K562 (cell line): ENCODE results near the gene RAI1. TPM values are rescaled to one million over a fixed set of nuclear protein-coding genes. Genes with fewer than 3 reads are reported as not detected.

ENCODE experiments used
- ATF1 ChIP-seq, 2 experiments: fragments of 450-650 bp in 1 of 2; IDR thresholded peaks; 2 replicates each; pipeline ENCODE4 v1.6.1; 2016; ENCODE audit warnings: missing compliant biosample characterization in 1 of 2, missing genetic modification characterization in 1 of 2
- CHD1 ChIP-seq: fragments of 200-600 bp; sonication (generic); IDR thresholded peaks from one replicate; pipeline ENCODE4 v1.6.1; 2012; ENCODE audit warnings: mild to moderate bottlenecking, moderate library complexity, low read length, inconsistent platforms
- L3MBTL2 ChIP-seq: fragments of 450-650 bp; IDR thresholded peaks from 2 replicates; pipeline ENCODE4 v1.6.1; 2016; ENCODE audit warnings: mild to moderate bottlenecking, moderate library complexity
- TCF7 ChIP-seq: sonication (generic); IDR thresholded peaks from 2 replicates; pipeline ENCODE4 v1.6.1; 2016; ENCODE audit warnings: antibody characterized with exemption, borderline replicate concordance
- ZFP91 ChIP-seq: sonication (generic); formaldehyde crosslinking; IDR thresholded peaks from 2 replicates; pipeline ENCODE4 v1.8.0; 2022; ENCODE audit warnings: mild to moderate bottlenecking, missing genetic modification reagents
- ZNF224 ChIP-seq: sonication (generic); formaldehyde crosslinking; IDR thresholded peaks from 2 replicates; pipeline ENCODE4 v1.8.0; 2022; ENCODE audit warnings: mild to moderate bottlenecking, missing genetic modification reagents
- ZNF311 ChIP-seq: fragments of 250-450 bp; sonication (Bioruptor Pico); IDR thresholded peaks from 2 replicates; pipeline ENCODE4 v1.4.0; 2020; ENCODE audit warnings: mild to moderate bottlenecking, moderate library complexity
- ZSCAN29 ChIP-seq: fragments of 450-650 bp; IDR thresholded peaks from 2 replicates; pipeline ENCODE4 v1.6.1; 2017
- polyA plus RNA-seq, 8 experiments: library from polyadenylated mRNA; depleted of rRNA in 4 of 8; stranded (reverse) in 5 of 8; unstranded in 3 of 8; fragments of >200 nt; fragmentation: Nextera tagmentation in 2 of 8; fragmentation: Illumina TruSeq in 1 of 8; extraction: Ambion mirVana in 2 of 8; extraction: Trizol in 1 of 8; gene quantifications; 2 replicates each; pipeline versions ENCODE4 v1.2.1 to v1.2.3, GENCODE V29; 2011 to 2014; ENCODE audit warnings: inconsistent platforms in 1 of 8, missing spikeins in 1 of 8
- total RNA-seq, 7 experiments: library from RNA; depleted of rRNA in 6 of 7; stranded (reverse); fragments of >200 nt in 6 of 7; fragmentation: Illumina TruSeq in 2 of 7; extraction: Trizol in 2 of 7; gene quantifications; 2 replicates each; pipeline versions ENCODE4 v1.2.1 to v1.2.3, GENCODE V29; 2011 to 2021; ENCODE audit warnings: low replicate concordance in 1 of 7
- TF ChIP-seq, protein P1 (sequence below): sonication (generic); formaldehyde crosslinking; IDR thresholded peaks from 2 replicates; pipeline ENCODE4 v1.8.1; 2023; ENCODE audit warnings: missing genetic modification reagents, mild to moderate bottlenecking, borderline replicate concordance
- TF ChIP-seq, protein P2 (sequence below), 3 experiments: fragments of 200-800 bp in 1 of 3; fragments of 250-450 bp in 1 of 3; fragments of 450-650 bp in 1 of 3; sonication (Bioruptor Pico) in 1 of 3; sonication (Bioruptor generic) in 1 of 3; formaldehyde crosslinking in 1 of 3; IDR thresholded peaks; 2 replicates each; pipeline versions ENCODE4 v1.6.1 to v1.8.0; 2016 to 2022; ENCODE audit warnings: mild to moderate bottlenecking in 2 of 3, missing genetic modification characterization in 2 of 3, missing compliant biosample characterization in 1 of 3, moderate library complexity in 1 of 3
- TF ChIP-seq, protein P3 (sequence below), 2 experiments: fragments of 450-650 bp; IDR thresholded peaks; 2 replicates each; pipeline ENCODE4 v1.6.1; 2018; ENCODE audit warnings: mild to moderate bottlenecking in 2 of 2, low read depth in 1 of 2; ENCODE audit not compliant: partially characterized antibody in 2 of 2

RAI1 gene
- total and polyA plus RNA-seq, 9 of the 15 experiments (the other 6 are each of a cell fraction or from before 2014, with no cell fraction given): 0.68 to 19.9 (median 5.5) TPM

DNA sequence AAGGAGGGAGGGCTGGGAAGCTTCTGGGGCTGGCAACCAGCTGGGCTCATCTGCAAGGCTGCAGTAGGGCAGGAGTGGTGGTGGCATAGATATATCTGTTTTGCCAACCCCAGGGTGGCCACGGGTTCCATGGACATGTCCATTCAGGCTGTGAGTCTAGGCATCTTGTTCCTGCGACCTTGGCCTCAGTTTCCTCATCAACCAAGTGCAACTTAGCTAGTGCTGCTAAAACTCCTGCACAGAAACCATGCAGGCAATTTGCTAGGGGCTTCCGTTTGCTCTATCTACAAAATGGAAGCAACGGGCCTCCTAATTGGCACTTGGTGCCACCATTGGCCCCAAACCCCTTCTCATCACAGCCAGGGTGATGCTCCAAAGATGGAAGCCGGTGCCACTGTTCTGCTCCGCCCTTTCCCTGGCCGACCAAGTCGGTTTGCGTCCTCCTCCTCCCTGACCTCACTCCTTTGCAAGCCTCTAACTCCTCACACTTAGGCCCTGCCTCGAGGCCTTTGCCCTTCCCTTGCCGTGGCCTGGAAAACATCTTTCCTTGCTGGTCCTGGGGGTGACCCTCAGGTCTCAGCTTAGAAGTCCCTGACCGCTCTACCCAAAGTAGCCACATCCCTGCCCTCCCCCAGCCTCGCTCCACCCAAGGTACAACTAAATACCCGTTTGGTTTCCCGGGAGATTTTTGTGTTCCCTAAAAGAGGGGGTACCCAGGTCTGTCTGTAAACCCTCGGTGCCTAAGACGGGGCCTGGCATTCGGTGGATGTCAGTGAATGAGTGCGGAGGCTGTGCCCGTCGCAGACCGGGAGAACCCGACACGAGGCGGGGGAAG is 154.4 kb downstream of the RAI1 start (continued):
- TF ChIP-seq, protein P1, sequence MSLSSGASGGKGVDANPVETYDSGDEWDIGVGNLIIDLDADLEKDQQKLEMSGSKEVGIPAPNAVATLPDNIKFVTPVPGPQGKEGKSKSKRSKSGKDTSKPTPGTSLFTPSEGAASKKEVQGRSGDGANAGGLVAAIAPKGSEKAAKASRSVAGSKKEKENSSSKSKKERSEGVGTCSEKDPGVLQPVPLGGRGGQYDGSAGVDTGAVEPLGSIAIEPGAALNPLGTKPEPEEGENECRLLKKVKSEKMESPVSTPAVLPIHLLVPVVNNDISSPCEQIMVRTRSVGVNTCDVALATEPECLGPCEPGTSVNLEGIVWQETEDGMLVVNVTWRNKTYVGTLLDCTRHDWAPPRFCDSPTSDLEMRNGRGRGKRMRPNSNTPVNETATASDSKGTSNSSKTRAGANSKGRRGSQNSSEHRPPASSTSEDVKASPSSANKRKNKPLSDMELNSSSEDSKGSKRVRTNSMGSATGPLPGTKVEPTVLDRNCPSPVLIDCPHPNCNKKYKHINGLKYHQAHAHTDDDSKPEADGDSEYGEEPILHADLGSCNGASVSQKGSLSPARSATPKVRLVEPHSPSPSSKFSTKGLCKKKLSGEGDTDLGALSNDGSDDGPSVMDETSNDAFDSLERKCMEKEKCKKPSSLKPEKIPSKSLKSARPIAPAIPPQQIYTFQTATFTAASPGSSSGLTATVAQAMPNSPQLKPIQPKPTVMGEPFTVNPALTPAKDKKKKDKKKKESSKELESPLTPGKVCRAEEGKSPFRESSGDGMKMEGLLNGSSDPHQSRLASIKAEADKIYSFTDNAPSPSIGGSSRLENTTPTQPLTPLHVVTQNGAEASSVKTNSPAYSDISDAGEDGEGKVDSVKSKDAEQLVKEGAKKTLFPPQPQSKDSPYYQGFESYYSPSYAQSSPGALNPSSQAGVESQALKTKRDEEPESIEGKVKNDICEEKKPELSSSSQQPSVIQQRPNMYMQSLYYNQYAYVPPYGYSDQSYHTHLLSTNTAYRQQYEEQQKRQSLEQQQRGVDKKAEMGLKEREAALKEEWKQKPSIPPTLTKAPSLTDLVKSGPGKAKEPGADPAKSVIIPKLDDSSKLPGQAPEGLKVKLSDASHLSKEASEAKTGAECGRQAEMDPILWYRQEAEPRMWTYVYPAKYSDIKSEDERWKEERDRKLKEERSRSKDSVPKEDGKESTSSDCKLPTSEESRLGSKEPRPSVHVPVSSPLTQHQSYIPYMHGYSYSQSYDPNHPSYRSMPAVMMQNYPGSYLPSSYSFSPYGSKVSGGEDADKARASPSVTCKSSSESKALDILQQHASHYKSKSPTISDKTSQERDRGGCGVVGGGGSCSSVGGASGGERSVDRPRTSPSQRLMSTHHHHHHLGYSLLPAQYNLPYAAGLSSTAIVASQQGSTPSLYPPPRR: no peak
- TF ChIP-seq TCF7: no peak
- TF ChIP-seq, protein P2, sequence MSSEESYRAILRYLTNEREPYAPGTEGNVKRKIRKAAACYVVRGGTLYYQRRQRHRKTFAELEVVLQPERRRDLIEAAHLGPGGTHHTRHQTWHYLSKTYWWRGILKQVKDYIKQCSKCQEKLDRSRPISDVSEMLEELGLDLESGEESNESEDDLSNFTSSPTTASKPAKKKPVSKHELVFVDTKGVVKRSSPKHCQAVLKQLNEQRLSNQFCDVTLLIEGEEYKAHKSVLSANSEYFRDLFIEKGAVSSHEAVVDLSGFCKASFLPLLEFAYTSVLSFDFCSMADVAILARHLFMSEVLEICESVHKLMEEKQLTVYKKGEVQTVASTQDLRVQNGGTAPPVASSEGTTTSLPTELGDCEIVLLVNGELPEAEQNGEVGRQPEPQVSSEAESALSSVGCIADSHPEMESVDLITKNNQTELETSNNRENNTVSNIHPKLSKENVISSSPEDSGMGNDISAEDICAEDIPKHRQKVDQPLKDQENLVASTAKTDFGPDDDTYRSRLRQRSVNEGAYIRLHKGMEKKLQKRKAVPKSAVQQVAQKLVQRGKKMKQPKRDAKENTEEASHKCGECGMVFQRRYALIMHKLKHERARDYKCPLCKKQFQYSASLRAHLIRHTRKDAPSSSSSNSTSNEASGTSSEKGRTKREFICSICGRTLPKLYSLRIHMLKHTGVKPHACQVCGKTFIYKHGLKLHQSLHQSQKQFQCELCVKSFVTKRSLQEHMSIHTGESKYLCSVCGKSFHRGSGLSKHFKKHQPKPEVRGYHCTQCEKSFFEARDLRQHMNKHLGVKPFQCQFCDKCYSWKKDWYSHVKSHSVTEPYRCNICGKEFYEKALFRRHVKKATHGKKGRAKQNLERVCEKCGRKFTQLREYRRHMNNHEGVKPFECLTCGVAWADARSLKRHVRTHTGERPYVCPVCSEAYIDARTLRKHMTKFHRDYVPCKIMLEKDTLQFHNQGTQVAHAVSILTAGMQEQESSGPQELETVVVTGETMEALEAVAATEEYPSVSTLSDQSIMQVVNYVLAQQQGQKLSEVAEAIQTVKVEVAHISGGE (CRISPR knock-in tag; IDR thresholded peaks at IDR 0.05): 0 out of 6 replicates have a peak, but pooled peaks of 1 of the 3 experiments have one; percentile 39
- TF ChIP-seq ZNF224: no peak
- TF ChIP-seq ZFP91 (CRISPR knock-in tag): 0 out of 2 replicates have a peak, but pooled peaks have one; percentile 43
- TF ChIP-seq, protein P3, sequence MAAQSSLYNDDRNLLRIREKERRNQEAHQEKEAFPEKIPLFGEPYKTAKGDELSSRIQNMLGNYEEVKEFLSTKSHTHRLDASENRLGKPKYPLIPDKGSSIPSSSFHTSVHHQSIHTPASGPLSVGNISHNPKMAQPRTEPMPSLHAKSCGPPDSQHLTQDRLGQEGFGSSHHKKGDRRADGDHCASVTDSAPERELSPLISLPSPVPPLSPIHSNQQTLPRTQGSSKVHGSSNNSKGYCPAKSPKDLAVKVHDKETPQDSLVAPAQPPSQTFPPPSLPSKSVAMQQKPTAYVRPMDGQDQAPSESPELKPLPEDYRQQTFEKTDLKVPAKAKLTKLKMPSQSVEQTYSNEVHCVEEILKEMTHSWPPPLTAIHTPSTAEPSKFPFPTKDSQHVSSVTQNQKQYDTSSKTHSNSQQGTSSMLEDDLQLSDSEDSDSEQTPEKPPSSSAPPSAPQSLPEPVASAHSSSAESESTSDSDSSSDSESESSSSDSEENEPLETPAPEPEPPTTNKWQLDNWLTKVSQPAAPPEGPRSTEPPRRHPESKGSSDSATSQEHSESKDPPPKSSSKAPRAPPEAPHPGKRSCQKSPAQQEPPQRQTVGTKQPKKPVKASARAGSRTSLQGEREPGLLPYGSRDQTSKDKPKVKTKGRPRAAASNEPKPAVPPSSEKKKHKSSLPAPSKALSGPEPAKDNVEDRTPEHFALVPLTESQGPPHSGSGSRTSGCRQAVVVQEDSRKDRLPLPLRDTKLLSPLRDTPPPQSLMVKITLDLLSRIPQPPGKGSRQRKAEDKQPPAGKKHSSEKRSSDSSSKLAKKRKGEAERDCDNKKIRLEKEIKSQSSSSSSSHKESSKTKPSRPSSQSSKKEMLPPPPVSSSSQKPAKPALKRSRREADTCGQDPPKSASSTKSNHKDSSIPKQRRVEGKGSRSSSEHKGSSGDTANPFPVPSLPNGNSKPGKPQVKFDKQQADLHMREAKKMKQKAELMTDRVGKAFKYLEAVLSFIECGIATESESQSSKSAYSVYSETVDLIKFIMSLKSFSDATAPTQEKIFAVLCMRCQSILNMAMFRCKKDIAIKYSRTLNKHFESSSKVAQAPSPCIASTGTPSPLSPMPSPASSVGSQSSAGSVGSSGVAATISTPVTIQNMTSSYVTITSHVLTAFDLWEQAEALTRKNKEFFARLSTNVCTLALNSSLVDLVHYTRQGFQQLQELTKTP (IDR thresholded peaks at IDR 0.05; ENCODE audit: low read depth in 1 of 2, partially characterized antibody in 2 of 2): peak in 1 of 2 experiments; percentile 35
- no peak for TF ChIP-seq ZNF311
- no peak for TF ChIP-seq ZSCAN29
- no peak for TF ChIP-seq CHD1
- TF ChIP-seq L3MBTL2: peak; percentile 99
- no peak for TF ChIP-seq ATF1 (CRISPR knock-in tag; IDR thresholded peaks at IDR 0.05)
- TF ChIP-seq ATF1 (tag; IDR thresholded peaks at IDR 0.05): no peak
